Activated CD4-positive, alpha-beta T cell treated with anti-CD3 and anti-CD28 coated beads, Interleukin-2, amount 10 ng/mL, durations not matched to agents 7 days and 5 days (primary cell): ENCODE results near the gene CYP1A1. TPM values are rescaled to one million over a fixed set of nuclear protein-coding genes. Genes with fewer than 3 reads are reported as not detected.
"Not testable (repeated sequence)": the region's sequence is repeated elsewhere in the genome, so short reads cannot be mapped to it uniquely, and the experiment has no call there.

Experiments used
- CTCF ChIA-PET: fragments of 350-600 bp; sonication (Branson Sonifier 250); formaldehyde crosslinking; loops from one replicate; lab custom pipeline; 2021; ENCODE audit warnings: antibody characterized with exemption; lab: Charles Lee
- POLR2A ChIA-PET: fragments of 350-600 bp; sonication (Branson Sonifier 250); formaldehyde crosslinking; loops from one replicate; lab custom pipeline; 2021; ENCODE audit warnings: antibody characterized with exemption; lab: Charles Lee
- DNase-seq: peaks from one replicate; pipeline ENCODE4 v3.0.0-alpha.2; 2020
- H3K27ac Mint-ChIP-seq: one replicate; pipeline ENCODE4 v1.8.0; 2021; ENCODE audit warnings: mild to moderate bottlenecking, moderate library complexity, mixed read lengths
- H3K27me3 Mint-ChIP-seq: one replicate; pipeline ENCODE4 v1.8.0; 2021; ENCODE audit warnings: mixed read lengths
- H3K36me3 Mint-ChIP-seq: one replicate; pipeline ENCODE4 v1.8.0; 2021; ENCODE audit warnings: low read depth, mixed read lengths
- H3K4me1 Mint-ChIP-seq: one replicate; pipeline ENCODE4 v1.8.0; 2021; ENCODE audit warnings: mixed read lengths
- H3K4me3 Mint-ChIP-seq: one replicate; pipeline ENCODE4 v1.8.0; 2021; ENCODE audit warnings: mild to moderate bottlenecking, moderate library complexity, mixed read lengths
- H3K9me3 Mint-ChIP-seq: one replicate; pipeline ENCODE4 v1.8.0; 2021; ENCODE audit warnings: mixed read lengths
- total RNA-seq, 2 experiments: library from RNA; stranded (reverse); gene quantifications; one replicate each; pipeline ENCODE4 v1.2.3, GENCODE V29; 2021

Gene CYP1A1
- total RNA-seq, 2 experiments from 2014 or later: 2.2 to 2.9 TPM

DNA sequence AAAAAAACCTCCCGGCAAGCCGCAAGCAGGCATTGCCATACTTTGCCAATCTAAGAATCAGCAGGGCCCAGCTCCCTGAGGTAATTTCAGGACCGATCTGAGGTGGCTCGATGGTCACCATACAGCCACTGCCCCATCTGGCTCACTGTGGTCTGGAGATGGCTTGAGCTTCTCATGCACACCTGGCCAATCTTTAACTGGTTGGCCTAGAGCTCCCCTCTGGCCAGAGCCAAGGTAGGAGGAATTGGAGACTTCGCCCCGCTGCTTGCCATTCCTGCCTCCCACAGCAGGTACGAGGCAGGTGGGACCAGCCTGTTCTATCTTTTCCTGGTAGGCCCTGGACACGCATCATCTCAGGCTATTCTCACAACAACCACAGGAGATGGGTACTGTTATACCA is 33.4 kb upstream of the CYP1A1 start:
- no peak overlapping the region for H3K27ac Mint-ChIP-seq
- H3K9me3 Mint-ChIP-seq: no peaks in the 10 kb centered on the region
- H3K36me3 Mint-ChIP-seq: no peaks in the 10 kb centered on the region
- no peak overlapping the region for H3K4me3 Mint-ChIP-seq
- H3K4me1 Mint-ChIP-seq: peaks cover 6% of the 10 kb centered on the region
- POLR2A ChIA-PET: no interaction called here
- DNase-seq: no peak
- no peaks in the 10 kb centered on the region for H3K27me3 Mint-ChIP-seq
- CTCF ChIA-PET: interaction anchor here (0.9 to 2.3 kb wide), 4 partner anchors 10 to 143 kb away, joined by 3 to 5 read pairs (median 4); partner anchors contain the start of gene CYP1A2

DNA sequence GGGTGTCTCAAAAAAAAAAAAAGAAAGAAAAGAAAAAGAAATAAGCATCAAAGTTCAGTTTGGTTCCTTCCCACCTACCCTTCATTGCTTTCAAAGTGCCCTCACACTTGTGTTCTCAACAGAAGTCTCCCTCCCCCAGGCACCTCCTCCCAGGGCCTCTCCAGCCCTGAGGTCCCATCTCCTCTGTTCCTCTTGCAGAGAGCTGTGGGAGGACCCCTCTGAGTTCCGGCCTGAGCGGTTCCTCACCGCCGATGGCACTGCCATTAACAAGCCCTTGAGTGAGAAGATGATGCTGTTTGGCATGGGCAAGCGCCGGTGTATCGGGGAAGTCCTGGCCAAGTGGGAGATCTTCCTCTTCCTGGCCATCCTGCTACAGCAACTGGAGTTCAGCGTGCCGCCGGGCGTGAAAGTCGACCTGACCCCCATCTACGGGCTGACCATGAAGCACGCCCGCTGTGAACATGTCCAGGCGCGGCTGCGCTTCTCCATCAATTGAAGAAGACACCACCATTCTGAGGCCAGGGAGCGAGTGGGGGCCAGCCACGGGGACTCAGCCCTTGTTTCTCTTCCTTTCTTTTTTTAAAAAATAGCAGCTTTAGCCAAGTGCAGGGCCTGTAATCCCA is 29.4 kb upstream of the CYP1A1 start:
- no peak overlapping the region for H3K27ac Mint-ChIP-seq
- CTCF ChIA-PET: interaction anchor here (0.6 to 1.2 kb wide), 5 partner anchors 39 to 297 kb away, joined by 3 to 5 read pairs (median 4); no protein-coding TSS in a partner anchor
- no peaks in the 10 kb centered on the region for H3K27me3 Mint-ChIP-seq
- no peaks in the 10 kb centered on the region for H3K4me1 Mint-ChIP-seq
- POLR2A ChIA-PET: no interaction called here
- no peaks in the 10 kb centered on the region for H3K36me3 Mint-ChIP-seq
- no peaks in the 10 kb centered on the region for H3K9me3 Mint-ChIP-seq
- no peak overlapping the region for H3K4me3 Mint-ChIP-seq
- DNase-seq: no peak

DNA sequence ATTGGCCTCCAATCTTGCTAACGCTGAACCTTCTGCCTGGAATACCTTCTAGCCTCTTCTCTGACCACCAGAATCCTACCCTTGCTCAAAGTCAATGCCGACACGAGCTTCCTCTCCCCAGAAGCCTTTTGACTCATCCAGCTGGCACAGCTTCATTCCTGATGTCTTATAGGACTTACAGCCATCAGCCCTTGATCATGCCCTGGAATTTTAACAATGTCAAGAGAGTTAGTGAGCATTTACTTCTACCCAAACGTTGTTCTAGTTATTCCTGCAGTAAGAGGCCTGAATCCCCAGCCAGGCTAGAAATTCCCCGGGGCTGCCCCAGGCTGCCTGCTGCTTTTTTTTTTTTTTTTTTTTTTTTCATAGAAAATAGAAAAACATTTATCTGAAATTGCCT is 27.2 kb upstream of the CYP1A1 start:
- no peaks in the 10 kb centered on the region for H3K9me3 Mint-ChIP-seq
- H3K36me3 Mint-ChIP-seq: no peaks in the 10 kb centered on the region
- no peaks in the 10 kb centered on the region for H3K27me3 Mint-ChIP-seq
- DNase-seq: no peak
- ChIA-PET POLR2A (no interaction called here), CTCF (interaction anchor here (0.6 to 1.0 kb wide), 2 partner anchors 18 to 162 kb away, joined by 3 to 4 read pairs; no protein-coding TSS in a partner anchor)
- H3K4me1 Mint-ChIP-seq: no peaks in the 10 kb centered on the region
- H3K27ac Mint-ChIP-seq: no peak overlapping the region
- H3K4me3 Mint-ChIP-seq: no peak overlapping the region

DNA sequence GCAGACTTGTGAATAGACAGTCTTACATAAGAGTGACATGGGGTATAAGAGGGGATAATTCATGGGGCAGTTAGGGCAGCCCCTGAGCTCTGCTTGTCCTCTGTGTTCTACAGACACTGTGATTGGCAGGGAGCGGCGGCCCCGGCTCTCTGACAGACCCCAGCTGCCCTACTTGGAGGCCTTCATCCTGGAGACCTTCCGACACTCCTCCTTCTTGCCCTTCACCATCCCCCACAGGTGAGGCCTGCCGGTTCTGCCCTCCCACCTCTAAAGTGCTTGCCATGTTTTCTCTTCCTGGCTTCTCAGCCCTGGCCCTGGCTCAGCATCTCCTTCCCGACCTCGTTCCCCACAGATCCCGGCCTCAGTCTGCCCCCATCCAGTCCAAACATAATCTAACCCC is 26.7 kb upstream of the CYP1A1 start:
- H3K36me3 Mint-ChIP-seq: no peaks in the 10 kb centered on the region
- no peaks in the 10 kb centered on the region for H3K9me3 Mint-ChIP-seq

DNA sequence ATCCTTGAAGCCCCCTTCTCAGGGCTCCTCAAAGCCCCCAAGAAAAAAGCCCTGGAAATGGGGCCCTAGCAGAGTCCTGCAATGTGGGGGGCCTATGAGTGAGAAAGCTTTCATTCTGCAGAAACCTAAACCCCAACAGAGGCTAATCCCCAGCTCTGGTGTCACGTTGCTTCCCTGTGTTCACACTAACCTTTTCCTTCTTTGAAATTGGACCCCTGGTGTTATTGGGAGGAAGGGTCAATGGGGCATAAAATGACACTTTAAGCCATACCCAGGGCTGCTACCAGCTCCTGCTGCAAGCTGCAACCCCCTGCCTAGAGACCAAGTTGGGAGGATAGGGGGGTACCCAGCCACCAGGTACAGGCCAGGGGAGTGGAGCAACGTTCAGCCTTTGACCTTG is 25.4 kb upstream of the CYP1A1 start:
- Mint-ChIP-seq H3K4me1 (no peaks in the 10 kb centered on the region), H3K36me3 (no peaks in the 10 kb centered on the region), H3K27ac (no peak overlapping the region), H3K27me3 (no peaks in the 10 kb centered on the region), H3K4me3 (no peak overlapping the region), H3K9me3 (no peaks in the 10 kb centered on the region)
- CTCF ChIA-PET: interaction anchor here (1.3 kb wide), 1 partner anchor 10 kb away, joined by 3 read pairs; no protein-coding TSS in a partner anchor
- no peak for DNase-seq
- POLR2A ChIA-PET: no interaction called here

More for the DNA sequence above, 26.7 kb upstream of the CYP1A1 start:
- POLR2A ChIA-PET: no interaction called here
- CTCF ChIA-PET: interaction anchor here (1.0 kb wide), 1 partner anchor 19 kb away, joined by 4 read pairs; no protein-coding TSS in a partner anchor
- no peaks in the 10 kb centered on the region for H3K4me1 Mint-ChIP-seq
- no peak overlapping the region for H3K27ac Mint-ChIP-seq
- no peak overlapping the region for H3K4me3 Mint-ChIP-seq
- DNase-seq: no peak
- H3K27me3 Mint-ChIP-seq: no peaks in the 10 kb centered on the region

DNA sequence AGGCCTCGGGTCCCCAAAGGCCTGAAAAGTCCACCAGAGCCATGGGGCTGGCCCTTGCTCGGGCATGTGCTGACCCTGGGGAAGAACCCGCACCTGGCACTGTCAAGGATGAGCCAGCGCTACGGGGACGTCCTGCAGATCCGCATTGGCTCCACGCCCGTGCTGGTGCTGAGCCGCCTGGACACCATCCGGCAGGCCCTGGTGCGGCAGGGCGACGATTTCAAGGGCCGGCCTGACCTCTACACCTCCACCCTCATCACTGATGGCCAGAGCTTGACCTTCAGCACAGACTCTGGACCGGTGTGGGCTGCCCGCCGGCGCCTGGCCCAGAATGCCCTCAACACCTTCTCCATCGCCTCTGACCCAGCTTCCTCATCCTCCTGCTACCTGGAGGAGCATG is 24.5 kb upstream of the CYP1A1 start:
- no peak overlapping the region for H3K27ac Mint-ChIP-seq
- H3K9me3 Mint-ChIP-seq: no peaks in the 10 kb centered on the region
- CTCF ChIA-PET: interaction anchor here (0.9 kb wide), 1 partner anchor 55 kb away, joined by 3 read pairs; no protein-coding TSS in a partner anchor
- no peaks in the 10 kb centered on the region for H3K36me3 Mint-ChIP-seq
- POLR2A ChIA-PET: interaction anchor here (0.6 kb wide), 1 partner anchor 310 kb away, joined by 3 read pairs; no protein-coding TSS in a partner anchor
- no peaks in the 10 kb centered on the region for H3K27me3 Mint-ChIP-seq
- no peak overlapping the region for H3K4me3 Mint-ChIP-seq
- DNase-seq: no peak
- H3K4me1 Mint-ChIP-seq: no peaks in the 10 kb centered on the region

DNA sequence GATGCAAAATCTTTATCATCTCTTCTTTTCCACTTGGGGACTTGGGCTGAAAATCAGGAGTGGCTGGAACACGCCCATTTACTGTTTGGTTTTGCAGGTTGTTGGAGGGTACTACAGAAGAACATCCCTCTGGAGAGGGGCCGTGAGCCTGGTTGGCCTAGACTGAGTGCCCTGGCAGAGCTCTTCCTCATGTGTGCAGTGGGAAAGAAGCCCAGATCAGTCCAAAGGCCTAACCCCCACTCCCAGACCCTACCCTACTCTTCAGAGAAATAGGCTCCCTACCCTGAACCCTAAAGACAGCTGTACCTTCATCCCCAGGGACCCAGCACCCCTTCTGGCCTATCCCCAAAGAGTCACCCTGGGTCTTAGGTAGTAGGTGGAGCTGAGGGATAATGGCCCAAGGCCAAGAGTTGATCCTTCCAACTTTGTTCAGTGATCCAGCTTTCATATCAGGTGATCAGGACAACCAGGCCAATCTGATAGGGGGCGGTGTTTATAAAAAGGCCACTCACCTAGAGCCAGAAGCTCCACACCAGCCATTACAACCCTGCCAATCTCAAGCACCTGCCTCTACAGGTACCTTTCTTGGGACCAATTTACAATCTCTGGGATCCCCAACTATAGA is 23.1 kb upstream of the CYP1A1 start, which contains the start of gene CYP1A2:
Gene CYP1A2 (plus strand): TSS at position 524 of the 625 bp plus-strand sequence. CDS start 894 bp downstream, outside the sequence.
- Mint-ChIP-seq H3K4me1 (no peaks in the 10 kb centered on the region), H3K4me3 (no peak within 1 kb of the TSS), H3K27ac (no peak within 1 kb of the TSS), H3K27me3 (no peaks in the 10 kb centered on the region), H3K9me3 (no peaks in the 10 kb centered on the region), H3K36me3 (no peaks in the 10 kb centered on the region)
- DNase-seq: no peak
- ChIA-PET CTCF (interaction anchor here (0.5 to 1.4 kb wide), 5 partner anchors 10 to 408 kb away, joined by 3 to 4 read pairs (median 3); no protein-coding TSS in a partner anchor), POLR2A (no interaction called here)

DNA sequence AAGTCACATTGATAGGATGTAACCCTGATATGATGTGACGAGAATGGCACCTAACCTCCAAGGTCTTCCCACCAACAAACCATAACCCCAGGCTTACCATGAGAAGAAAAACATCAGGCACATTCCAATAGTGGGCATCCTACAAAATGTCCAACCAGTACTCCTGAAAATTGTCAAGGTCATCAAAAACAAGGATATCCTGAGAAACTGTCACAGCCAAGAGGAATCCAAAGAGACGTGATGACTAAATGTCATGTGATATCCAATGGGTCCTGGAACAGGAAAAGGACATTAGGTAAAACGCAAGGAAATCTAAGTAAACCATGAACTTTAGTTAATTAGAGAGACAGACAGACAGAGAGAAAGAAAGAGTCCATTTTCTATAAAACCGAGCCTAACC is 21.1 kb upstream of the CYP1A1 start:
- no peak for DNase-seq
- POLR2A ChIA-PET: no interaction called here
- Mint-ChIP-seq H3K27ac (no peak overlapping the region), H3K27me3 (no peaks in the 10 kb centered on the region), H3K4me3 (no peak overlapping the region), H3K4me1 (no peaks in the 10 kb centered on the region), H3K9me3 (peaks cover 4% of the 10 kb centered on the region), H3K36me3 (no peaks in the 10 kb centered on the region)
- CTCF ChIA-PET: interaction anchor here (0.6 kb wide), 1 partner anchor 84 kb away, joined by 3 read pairs; no protein-coding TSS in a partner anchor

DNA sequence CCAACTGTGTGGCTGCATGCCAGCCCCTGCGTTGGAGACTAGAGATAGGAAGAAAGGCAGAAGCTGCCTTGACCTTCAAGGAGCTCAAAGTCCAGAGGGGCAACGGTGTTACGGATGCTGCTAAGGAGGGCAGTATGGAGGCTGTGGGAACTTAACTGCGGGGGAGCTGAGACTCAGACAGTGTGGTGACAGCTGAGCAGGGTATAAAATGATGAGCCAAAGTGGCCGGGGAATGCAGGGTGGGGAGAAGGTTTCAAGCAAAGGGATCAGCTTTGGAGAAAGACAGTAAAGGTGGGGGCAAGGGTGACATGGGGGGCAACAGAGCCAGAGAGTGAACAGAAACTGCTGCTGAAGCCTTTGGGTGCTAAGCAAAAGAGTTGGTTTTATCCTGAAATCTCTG is 17.1 kb upstream of the CYP1A1 start:
- H3K4me3 Mint-ChIP-seq: no peak overlapping the region
- no peaks in the 10 kb centered on the region for H3K36me3 Mint-ChIP-seq
- POLR2A ChIA-PET: no interaction called here
- CTCF ChIA-PET: interaction anchor here (2.1 kb wide), 1 partner anchor 17 kb away, joined by 6 read pairs; the partner anchor contains the start of gene CYP1A1
- peaks cover 6% of the 10 kb centered on the region for H3K27me3 Mint-ChIP-seq
- H3K4me1 Mint-ChIP-seq: peaks cover 4% of the 10 kb centered on the region
- peaks cover 12% of the 10 kb centered on the region for H3K9me3 Mint-ChIP-seq
- H3K27ac Mint-ChIP-seq: no peak overlapping the region
- no peak for DNase-seq

DNA sequence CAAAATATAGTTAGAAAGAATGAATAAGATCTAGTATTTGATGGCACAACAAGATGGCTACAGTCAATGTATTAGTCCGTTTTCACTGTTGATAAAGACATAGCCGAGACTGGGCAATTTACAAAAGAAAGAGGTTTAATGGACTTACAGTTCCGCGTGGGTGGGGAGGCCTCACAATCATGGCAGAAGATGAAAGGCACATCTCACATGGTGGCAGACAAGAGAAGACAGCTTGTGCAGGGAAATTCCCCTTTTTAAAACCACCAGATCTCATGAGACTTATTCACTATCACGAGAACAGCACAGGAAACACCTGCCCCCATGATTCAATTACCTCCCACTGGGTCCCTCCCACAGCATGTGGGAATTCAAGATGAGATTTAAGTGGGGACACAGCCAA is 12.9 kb upstream of the CYP1A1 start:
- DNase-seq, H3K27ac Mint-ChIP-seq, CTCF ChIA-PET, H3K4me3 Mint-ChIP-seq, POLR2A ChIA-PET, H3K4me1 Mint-ChIP-seq, H3K36me3 Mint-ChIP-seq: not testable (repeated sequence)
- Mint-ChIP-seq H3K9me3 (peaks cover 18% of the 10 kb centered on the region), H3K27me3 (peaks cover 16% of the 10 kb centered on the region)

DNA sequence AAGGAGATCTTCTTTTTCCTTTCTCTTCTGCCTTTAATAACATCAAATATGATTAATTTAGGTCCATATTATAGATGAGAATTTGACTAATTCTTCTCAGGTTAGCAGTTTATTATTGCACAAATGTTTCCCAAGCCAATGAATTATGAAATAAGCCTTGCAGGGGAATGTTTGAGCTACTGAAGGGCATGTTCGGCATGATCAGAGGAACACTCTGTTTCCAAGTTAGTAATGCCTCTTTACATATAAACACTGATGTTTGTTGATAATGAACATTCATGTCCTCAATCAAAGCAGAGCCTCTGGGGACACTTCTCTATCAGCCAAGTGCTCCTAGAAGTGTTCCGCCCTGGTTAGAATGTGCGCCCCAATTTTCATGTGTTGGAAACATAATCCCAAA is 10.0 kb upstream of the CYP1A1 start:
- Mint-ChIP-seq H3K27me3 (peaks cover 14% of the 10 kb centered on the region), H3K27ac (no peak overlapping the region), H3K4me1 (peaks cover 7% of the 10 kb centered on the region), H3K36me3 (no peaks in the 10 kb centered on the region), H3K4me3 (no peak overlapping the region), H3K9me3 (peaks cover 11% of the 10 kb centered on the region)
- DNase-seq: no peak
- ChIA-PET POLR2A (no interaction called here), CTCF (interaction anchor here (1.1 kb wide), 2 partner anchors 36 to 160 kb away, joined by 3 read pairs; no protein-coding TSS in a partner anchor)

DNA sequence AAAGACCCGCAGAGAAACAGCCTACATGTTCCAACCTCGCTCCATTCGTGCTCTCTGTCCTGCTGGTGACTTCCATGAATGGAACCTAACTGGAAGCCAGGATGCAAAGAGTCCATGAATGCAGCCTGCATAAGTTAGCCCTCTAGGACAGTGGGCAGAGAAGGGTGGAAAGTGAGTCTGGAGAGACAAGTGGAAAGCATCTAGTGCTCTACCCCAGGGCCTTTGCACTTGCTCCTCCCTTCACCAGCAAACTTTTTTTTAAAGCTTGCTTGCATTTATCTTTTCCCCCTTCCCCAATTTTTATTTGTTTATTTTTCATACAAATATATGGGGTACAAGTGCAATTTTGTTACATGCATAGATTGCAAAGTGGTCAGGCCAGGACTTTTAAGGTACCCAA is 7.9 kb upstream of the CYP1A1 start:
- Mint-ChIP-seq H3K27me3 (peaks cover 14% of the 10 kb centered on the region), H3K36me3 (no peaks in the 10 kb centered on the region), H3K4me3 (no peak overlapping the region), H3K4me1 (peaks cover 7% of the 10 kb centered on the region), H3K9me3 (peaks cover 11% of the 10 kb centered on the region), H3K27ac (no peak overlapping the region)
- CTCF ChIA-PET: no interaction called here
- POLR2A ChIA-PET: no interaction called here
- no peak for DNase-seq

DNA sequence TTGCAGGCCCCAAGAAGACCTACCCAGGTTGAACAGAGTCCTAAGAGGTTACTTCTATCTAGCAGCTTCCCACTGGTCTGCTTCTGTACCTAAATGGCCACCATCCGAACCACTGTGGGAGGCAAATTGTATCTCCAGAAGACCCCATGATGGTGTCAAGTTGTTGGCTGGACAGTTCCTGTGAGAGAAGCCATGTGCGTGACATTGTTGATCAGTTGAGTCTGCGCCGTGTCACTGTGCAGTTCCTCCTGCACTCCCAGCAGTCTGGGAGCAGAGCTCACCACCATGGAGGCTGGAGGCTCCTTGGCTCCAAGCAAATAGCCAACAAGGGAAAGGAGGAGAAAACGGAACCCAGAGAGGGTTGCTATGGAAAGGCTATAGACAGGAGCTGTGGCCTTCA is 7.5 kb upstream of the CYP1A1 start:
- H3K36me3 Mint-ChIP-seq: no peaks in the 10 kb centered on the region
- CTCF ChIA-PET: interaction anchor here (0.7 kb wide), 1 partner anchor 9 kb away, joined by 4 read pairs; no protein-coding TSS in a partner anchor
- peaks cover 3% of the 10 kb centered on the region for H3K4me1 Mint-ChIP-seq
- peaks cover 7% of the 10 kb centered on the region for H3K9me3 Mint-ChIP-seq
- peaks cover 14% of the 10 kb centered on the region for H3K27me3 Mint-ChIP-seq
- POLR2A ChIA-PET: no interaction called here
- no peak overlapping the region for H3K4me3 Mint-ChIP-seq
- no peak overlapping the region for H3K27ac Mint-ChIP-seq
- DNase-seq: no peak
